ENCODE measurements around the gene CCNY.

DNA sequence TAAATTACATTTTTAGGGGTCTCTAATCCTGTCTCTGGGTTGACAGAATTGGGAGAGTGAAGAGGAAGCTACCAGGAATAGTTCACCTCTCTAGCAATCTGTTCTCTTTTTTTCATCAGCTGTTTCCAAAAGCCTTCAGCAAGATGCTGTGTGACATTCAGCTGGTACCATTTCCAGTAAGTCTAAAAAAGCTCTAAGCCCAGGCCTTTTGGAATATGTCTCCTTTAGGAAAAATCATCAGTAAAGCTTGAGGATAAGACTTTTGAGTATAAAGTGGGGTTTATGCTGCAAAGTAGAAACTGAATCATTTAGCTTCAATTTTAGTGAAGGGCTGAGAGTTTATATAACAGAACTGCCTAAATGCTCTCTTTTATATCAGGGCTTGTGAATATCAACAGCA is 81.5 kb downstream of the CCNY start:
- TF ChIP-seq CTCF (IDR thresholded peaks at IDR 0.05) (no peak), POLR2A (IDR thresholded peaks at IDR 0.05) (no peak)

Data from Peyer's patch (tissue), 4 donors.